ENCODE data around the gene NR2F6. TPM values are rescaled to one million over a fixed set of nuclear protein-coding genes. Genes with fewer than 3 reads are reported as not detected.

The NR2F6 gene
- total and polyA plus RNA-seq, 2 experiments from 2014 or later: 64.0 to 209 TPM

DNA sequence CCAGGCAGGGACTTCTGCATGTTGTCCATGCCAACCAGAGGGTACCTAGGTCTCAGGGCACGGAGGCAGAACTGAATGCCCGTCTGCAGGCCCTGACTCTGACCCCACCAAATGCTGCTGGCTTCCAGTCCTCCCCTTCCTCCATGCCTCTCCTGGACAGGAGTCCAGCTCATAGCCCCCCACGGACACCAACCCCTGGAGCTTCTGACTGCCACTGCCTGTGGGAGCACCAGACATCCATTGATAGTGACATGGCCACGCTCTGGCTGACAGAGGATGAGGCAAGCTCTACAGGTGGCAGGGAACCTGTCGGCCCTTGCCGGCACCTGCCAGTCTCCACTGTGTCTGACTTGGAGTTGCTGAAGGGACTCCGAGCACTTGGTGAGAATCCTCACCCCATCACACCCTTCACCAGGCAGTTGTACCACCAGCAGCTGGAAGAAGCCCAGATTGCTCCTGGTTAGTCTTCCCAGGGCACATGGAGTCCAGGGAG lies 37.8 kb upstream of the NR2F6 start:
- no peak overlapping the region for H3K27ac Mint-ChIP-seq
- Histone ChIP-seq H3K27me3 (ENCODE audit: insufficient read depth) (peaks cover 6% of the 10 kb centered on the region; the same call in 1 of the 2 replicates), H4K20me1 (replicated peaks; ENCODE audit: insufficient read depth) (peaks cover 4% of the 10 kb centered on the region; the same call in 1 of the 2 replicates), H3F3A (replicated peaks; ENCODE audit: low read depth) (peaks cover 24% of the 10 kb centered on the region), H3K4me3 (no peak overlapping the region), H3K79me2 (replicated peaks; ENCODE audit: insufficient read depth) (no peaks in the 10 kb centered on the region), H3K27ac (ENCODE audit: low read depth) (no peak overlapping the region), H3K4me1 (ENCODE audit: insufficient read depth) (no peaks in the 10 kb centered on the region), H3K36me3 (ENCODE audit: insufficient read depth) (no peaks in the 10 kb centered on the region), H3K9me2 (ENCODE audit: insufficient read depth) (no peaks in the 10 kb centered on the region), H2AFZ (no peak overlapping the region), H3K4me2 (no peak overlapping the region)
- H3K4me1 Mint-ChIP-seq: peaks cover 2% of the 10 kb centered on the region; the same call in 2 of the 3 replicates
- H3K27me3 Mint-ChIP-seq (ENCODE audit: insufficient read depth, low read depth, poor library complexity): peaks cover 6% of the 10 kb centered on the region
- ATAC-seq: no peak
- TF ChIP-seq, protein P1, sequence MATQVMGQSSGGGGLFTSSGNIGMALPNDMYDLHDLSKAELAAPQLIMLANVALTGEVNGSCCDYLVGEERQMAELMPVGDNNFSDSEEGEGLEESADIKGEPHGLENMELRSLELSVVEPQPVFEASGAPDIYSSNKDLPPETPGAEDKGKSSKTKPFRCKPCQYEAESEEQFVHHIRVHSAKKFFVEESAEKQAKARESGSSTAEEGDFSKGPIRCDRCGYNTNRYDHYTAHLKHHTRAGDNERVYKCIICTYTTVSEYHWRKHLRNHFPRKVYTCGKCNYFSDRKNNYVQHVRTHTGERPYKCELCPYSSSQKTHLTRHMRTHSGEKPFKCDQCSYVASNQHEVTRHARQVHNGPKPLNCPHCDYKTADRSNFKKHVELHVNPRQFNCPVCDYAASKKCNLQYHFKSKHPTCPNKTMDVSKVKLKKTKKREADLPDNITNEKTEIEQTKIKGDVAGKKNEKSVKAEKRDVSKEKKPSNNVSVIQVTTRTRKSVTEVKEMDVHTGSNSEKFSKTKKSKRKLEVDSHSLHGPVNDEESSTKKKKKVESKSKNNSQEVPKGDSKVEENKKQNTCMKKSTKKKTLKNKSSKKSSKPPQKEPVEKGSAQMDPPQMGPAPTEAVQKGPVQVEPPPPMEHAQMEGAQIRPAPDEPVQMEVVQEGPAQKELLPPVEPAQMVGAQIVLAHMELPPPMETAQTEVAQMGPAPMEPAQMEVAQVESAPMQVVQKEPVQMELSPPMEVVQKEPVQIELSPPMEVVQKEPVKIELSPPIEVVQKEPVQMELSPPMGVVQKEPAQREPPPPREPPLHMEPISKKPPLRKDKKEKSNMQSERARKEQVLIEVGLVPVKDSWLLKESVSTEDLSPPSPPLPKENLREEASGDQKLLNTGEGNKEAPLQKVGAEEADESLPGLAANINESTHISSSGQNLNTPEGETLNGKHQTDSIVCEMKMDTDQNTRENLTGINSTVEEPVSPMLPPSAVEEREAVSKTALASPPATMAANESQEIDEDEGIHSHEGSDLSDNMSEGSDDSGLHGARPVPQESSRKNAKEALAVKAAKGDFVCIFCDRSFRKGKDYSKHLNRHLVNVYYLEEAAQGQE (IDR thresholded peaks at IDR 0.05; ENCODE audit: unreplicated experiment): no peak
- TF ChIP-seq ZNF331 (CRISPR knock-in tag; IDR thresholded peaks at IDR 0.05; ENCODE audit: low read depth): no peak
- no peak for TF ChIP-seq EZH2 (IDR thresholded peaks at IDR 0.05; ENCODE audit: low read depth, unreplicated experiment)
- TF ChIP-seq, protein P2, sequence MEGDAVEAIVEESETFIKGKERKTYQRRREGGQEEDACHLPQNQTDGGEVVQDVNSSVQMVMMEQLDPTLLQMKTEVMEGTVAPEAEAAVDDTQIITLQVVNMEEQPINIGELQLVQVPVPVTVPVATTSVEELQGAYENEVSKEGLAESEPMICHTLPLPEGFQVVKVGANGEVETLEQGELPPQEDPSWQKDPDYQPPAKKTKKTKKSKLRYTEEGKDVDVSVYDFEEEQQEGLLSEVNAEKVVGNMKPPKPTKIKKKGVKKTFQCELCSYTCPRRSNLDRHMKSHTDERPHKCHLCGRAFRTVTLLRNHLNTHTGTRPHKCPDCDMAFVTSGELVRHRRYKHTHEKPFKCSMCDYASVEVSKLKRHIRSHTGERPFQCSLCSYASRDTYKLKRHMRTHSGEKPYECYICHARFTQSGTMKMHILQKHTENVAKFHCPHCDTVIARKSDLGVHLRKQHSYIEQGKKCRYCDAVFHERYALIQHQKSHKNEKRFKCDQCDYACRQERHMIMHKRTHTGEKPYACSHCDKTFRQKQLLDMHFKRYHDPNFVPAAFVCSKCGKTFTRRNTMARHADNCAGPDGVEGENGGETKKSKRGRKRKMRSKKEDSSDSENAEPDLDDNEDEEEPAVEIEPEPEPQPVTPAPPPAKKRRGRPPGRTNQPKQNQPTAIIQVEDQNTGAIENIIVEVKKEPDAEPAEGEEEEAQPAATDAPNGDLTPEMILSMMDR (conservative IDR thresholded peaks at IDR 0.05; ENCODE audit: low read depth in 2 of 2): no peak
- no peak for TF ChIP-seq ZNF114 (CRISPR knock-in tag; IDR thresholded peaks at IDR 0.05)
- TF ChIP-seq, protein P3, sequence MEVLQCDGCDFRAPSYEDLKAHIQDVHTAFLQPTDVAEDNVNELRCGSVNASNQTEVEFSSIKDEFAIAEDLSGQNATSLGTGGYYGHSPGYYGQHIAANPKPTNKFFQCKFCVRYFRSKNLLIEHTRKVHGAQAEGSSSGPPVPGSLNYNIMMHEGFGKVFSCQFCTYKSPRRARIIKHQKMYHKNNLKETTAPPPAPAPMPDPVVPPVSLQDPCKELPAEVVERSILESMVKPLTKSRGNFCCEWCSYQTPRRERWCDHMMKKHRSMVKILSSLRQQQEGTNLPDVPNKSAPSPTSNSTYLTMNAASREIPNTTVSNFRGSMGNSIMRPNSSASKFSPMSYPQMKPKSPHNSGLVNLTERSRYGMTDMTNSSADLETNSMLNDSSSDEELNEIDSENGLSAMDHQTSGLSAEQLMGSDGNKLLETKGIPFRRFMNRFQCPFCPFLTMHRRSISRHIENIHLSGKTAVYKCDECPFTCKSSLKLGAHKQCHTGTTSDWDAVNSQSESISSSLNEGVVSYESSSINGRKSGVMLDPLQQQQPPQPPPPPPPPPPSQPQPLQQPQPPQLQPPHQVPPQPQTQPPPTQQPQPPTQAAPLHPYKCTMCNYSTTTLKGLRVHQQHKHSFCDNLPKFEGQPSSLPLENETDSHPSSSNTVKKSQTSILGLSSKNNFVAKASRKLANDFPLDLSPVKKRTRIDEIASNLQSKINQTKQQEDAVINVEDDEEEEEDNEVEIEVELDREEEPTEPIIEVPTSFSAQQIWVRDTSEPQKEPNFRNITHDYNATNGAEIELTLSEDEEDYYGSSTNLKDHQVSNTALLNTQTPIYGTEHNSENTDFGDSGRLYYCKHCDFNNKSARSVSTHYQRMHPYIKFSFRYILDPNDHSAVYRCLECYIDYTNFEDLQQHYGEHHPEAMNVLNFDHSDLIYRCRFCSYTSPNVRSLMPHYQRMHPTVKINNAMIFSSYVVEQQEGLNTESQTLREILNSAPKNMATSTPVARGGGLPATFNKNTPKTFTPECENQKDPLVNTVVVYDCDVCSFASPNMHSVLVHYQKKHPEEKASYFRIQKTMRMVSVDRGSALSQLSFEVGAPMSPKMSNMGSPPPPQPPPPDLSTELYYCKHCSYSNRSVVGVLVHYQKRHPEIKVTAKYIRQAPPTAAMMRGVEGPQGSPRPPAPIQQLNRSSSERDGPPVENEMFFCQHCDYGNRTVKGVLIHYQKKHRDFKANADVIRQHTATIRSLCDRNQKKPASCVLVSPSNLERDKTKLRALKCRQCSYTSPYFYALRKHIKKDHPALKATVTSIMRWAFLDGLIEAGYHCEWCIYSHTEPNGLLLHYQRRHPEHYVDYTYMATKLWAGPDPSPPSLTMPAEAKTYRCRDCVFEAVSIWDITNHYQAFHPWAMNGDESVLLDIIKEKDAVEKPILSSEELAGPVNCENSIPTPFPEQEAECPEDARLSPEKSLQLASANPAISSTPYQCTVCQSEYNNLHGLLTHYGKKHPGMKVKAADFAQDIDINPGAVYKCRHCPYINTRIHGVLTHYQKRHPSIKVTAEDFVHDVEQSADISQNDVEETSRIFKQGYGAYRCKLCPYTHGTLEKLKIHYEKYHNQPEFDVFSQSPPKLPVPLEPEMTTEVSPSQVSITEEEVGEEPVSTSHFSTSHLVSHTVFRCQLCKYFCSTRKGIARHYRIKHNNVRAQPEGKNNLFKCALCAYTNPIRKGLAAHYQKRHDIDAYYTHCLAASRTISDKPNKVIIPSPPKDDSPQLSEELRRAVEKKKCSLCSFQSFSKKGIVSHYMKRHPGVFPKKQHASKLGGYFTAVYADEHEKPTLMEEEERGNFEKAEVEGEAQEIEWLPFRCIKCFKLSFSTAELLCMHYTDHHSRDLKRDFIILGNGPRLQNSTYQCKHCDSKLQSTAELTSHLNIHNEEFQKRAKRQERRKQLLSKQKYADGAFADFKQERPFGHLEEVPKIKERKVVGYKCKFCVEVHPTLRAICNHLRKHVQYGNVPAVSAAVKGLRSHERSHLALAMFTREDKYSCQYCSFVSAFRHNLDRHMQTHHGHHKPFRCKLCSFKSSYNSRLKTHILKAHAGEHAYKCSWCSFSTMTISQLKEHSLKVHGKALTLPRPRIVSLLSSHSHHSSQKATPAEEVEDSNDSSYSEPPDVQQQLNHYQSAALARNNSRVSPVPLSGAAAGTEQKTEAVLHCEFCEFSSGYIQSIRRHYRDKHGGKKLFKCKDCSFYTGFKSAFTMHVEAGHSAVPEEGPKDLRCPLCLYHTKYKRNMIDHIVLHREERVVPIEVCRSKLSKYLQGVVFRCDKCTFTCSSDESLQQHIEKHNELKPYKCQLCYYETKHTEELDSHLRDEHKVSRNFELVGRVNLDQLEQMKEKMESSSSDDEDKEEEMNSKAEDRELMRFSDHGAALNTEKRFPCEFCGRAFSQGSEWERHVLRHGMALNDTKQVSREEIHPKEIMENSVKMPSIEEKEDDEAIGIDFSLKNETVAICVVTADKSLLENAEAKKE (CRISPR knock-in tag; IDR thresholded peaks at IDR 0.05): no peak
- no peak for TF ChIP-seq NANOG (IDR thresholded peaks at IDR 0.05; ENCODE audit: borderline replicate concordance)
- no peak for TF ChIP-seq CREB1 (CRISPR knock-in tag; IDR thresholded peaks at IDR 0.05; ENCODE audit: low read depth)
- TF ChIP-seq, protein P4, sequence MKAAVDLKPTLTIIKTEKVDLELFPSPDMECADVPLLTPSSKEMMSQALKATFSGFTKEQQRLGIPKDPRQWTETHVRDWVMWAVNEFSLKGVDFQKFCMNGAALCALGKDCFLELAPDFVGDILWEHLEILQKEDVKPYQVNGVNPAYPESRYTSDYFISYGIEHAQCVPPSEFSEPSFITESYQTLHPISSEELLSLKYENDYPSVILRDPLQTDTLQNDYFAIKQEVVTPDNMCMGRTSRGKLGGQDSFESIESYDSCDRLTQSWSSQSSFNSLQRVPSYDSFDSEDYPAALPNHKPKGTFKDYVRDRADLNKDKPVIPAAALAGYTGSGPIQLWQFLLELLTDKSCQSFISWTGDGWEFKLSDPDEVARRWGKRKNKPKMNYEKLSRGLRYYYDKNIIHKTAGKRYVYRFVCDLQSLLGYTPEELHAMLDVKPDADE (IDR thresholded peaks at IDR 0.05): no peak
- no peak for TF ChIP-seq POLR2AphosphoS5 (IDR thresholded peaks at IDR 0.05; ENCODE audit: low read depth)
- no peak for TF ChIP-seq JUNB (IDR thresholded peaks at IDR 0.05; ENCODE audit: unreplicated experiment)
- no peak for TF ChIP-seq STAT1 (IDR thresholded peaks at IDR 0.05; ENCODE audit: unreplicated experiment)
- TF ChIP-seq EZH2phosphoT487 (IDR thresholded peaks at IDR 0.05; ENCODE audit: unreplicated experiment): no peak
- H3K4me3 Mint-ChIP-seq: no peak overlapping the region
- DNase-seq (ENCODE audit: low spot score): no peak
- H3K9me3 Mint-ChIP-seq: no peaks in the 10 kb centered on the region
- H3K36me3 Mint-ChIP-seq (ENCODE audit: low read depth): peaks cover 32% of the 10 kb centered on the region

Data from GM23338 (cell line).